T-helper 2 cell treated with Interferon-gamma antibody and Interleukin-4, amounts not matched to agents 5 μg/mL and 100 μg/mL, for 36 hours (primary cell): ENCODE measurements around the gene FCN3.

Experiments used
- DNase-seq: peaks from one replicate; pipeline ENCODE4 v3.0.0; 2021; ENCODE audit warnings: low spot score
- H3K27ac Mint-ChIP-seq: one replicate; pipeline ENCODE4 v1.8.0; 2021; ENCODE audit warnings: mild to moderate bottlenecking, mixed read lengths
- H3K27me3 Mint-ChIP-seq: one replicate; pipeline ENCODE4 v1.8.0; 2021; ENCODE audit warnings: low read depth, mixed read lengths
- H3K36me3 Mint-ChIP-seq: one replicate; pipeline ENCODE4 v1.8.0; 2021; ENCODE audit warnings: low read depth, mixed read lengths
- H3K4me1 Mint-ChIP-seq: one replicate; pipeline ENCODE4 v1.8.0; 2021; ENCODE audit warnings: low read depth, mixed read lengths
- H3K4me3 Mint-ChIP-seq: one replicate; pipeline ENCODE4 v1.8.0; 2022; ENCODE audit warnings: mild to moderate bottlenecking, moderate library complexity, mixed read lengths
- H3K9me3 Mint-ChIP-seq: one replicate; pipeline ENCODE4 v1.8.0; 2021; ENCODE audit warnings: mixed read lengths

FCN3 gene

GRCh38 chr1:27351541-27352107 is 23.0 kb downstream of the FCN3 start:
- H3K27me3 Mint-ChIP-seq, result no peaks in the 10 kb centered on the region
- DNase-seq, result no peak
- no peak overlapping the region for H3K27ac Mint-ChIP-seq
- H3K9me3 Mint-ChIP-seq, result no peaks in the 10 kb centered on the region
- H3K4me1 Mint-ChIP-seq, result peaks cover 6% of the 10 kb centered on the region
- peaks cover 14% of the 10 kb centered on the region for H3K36me3 Mint-ChIP-seq
- H3K4me3 Mint-ChIP-seq, result no peak overlapping the region

- Mint-ChIP-seq H3K4me1 (peaks cover 11% of the 10 kb centered on the region), H3K27ac (no peak overlapping the region), H3K9me3 (no peaks in the 10 kb centered on the region), H3K4me3 (no peak overlapping the region), H3K27me3 (no peaks in the 10 kb centered on the region), H3K36me3 (peaks cover 19% of the 10 kb centered on the region)
- DNase-seq, result no peak
Observed at GRCh38 chr1:27350663-27351540, 23.7 kb downstream of the FCN3 start.

GRCh38 chr1:27349784-27350662 is 24.6 kb downstream of the FCN3 start:
- Mint-ChIP-seq H3K4me3 (no peak overlapping the region), H3K36me3 (peaks cover 21% of the 10 kb centered on the region), H3K27me3 (no peaks in the 10 kb centered on the region), H3K27ac (no peak overlapping the region), H3K4me1 (peaks cover 9% of the 10 kb centered on the region), H3K9me3 (no peaks in the 10 kb centered on the region)
- no peak for DNase-seq

DNA sequence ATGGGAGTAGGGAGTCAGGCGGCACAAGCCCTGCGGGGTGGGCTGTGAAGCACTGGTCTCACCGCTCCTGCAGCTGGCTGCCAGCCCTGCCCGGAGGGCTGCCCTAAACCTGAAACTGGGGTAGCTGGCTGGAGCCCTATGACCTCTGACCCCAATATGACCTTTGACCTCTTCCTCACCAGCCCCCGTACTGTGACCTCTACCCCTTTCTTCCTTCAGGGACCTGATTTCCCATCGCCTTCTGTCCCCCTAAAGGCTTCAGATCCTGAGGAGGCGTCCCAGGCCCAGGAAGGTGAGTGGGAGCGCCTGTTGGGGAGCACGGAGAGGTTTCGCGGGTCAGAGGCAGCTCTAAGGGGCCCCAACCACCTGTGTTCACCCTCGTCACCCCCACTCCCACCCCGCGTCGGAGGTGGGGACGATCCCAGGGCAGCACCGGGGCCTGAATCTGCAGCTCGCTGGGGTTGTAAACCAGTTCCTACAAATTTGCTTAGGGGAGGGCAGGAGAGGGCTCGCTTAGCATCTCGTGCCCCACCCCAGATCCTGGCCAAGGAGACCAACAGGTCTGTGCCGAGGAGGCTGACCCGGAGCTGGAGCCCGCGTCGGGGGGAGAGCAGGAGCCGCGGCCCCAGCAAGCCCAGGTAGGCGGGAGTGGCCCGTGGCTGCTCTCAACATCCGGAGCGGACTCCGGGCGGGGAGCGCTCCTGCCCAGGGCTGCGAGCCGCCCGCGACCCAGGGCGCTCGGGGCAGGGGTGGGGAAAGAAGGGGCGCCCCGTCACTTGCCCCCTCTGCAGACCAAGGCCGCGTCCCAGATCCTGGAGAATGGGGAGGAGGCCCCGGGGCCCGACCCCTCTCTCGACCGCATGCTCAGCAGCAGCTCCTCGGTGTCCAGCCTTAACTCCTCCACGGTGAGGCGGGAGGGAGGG is 25.5 kb downstream of the FCN3 start:
- Mint-ChIP-seq H3K36me3 (peaks cover 25% of the 10 kb centered on the region), H3K27me3 (no peaks in the 10 kb centered on the region), H3K27ac (no peak overlapping the region), H3K9me3 (no peaks in the 10 kb centered on the region), H3K4me3 (peak overlapping the region; percentile 46), H3K4me1 (peaks cover 12% of the 10 kb centered on the region)
- DNase-seq, result peak; percentile 21

- Mint-ChIP-seq H3K9me3 (no peaks in the 10 kb centered on the region), H3K36me3 (peaks cover 33% of the 10 kb centered on the region), H3K4me3 (no peak overlapping the region), H3K4me1 (peaks cover 23% of the 10 kb centered on the region), H3K27me3 (no peaks in the 10 kb centered on the region), H3K27ac (no peak overlapping the region)
- no peak for DNase-seq
Observed at GRCh38 chr1:27346991-27347624, 27.5 kb downstream of the FCN3 start.

DNA sequence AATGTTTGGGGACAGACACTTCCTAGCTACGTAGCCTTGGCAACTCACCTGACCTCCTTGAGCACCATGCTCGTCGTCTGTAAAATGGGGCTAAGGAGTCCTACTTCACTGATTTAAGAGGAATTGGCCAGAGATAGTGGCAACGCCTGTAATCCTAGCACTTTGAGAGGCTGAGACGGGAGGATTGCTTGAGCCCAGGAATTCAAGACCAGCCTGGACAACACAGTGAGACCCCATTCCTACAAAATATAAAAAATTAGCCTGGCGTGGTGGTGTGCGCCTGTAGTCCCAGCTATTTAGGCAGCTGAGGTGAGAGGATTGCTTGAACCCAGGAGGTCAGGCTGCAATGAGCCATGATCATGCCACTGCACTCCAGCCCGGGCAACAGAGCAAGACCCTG is 28.3 kb downstream of the FCN3 start:
- DNase-seq, result no peak
- peak overlapping the region; percentile 59 for H3K4me3 Mint-ChIP-seq
- peaks cover 31% of the 10 kb centered on the region for H3K36me3 Mint-ChIP-seq
- H3K27ac Mint-ChIP-seq, result peak overlapping the region; percentile 52
- H3K4me1 Mint-ChIP-seq, result peaks cover 26% of the 10 kb centered on the region
- H3K27me3 Mint-ChIP-seq, result no peaks in the 10 kb centered on the region
- no peaks in the 10 kb centered on the region for H3K9me3 Mint-ChIP-seq

DNA sequence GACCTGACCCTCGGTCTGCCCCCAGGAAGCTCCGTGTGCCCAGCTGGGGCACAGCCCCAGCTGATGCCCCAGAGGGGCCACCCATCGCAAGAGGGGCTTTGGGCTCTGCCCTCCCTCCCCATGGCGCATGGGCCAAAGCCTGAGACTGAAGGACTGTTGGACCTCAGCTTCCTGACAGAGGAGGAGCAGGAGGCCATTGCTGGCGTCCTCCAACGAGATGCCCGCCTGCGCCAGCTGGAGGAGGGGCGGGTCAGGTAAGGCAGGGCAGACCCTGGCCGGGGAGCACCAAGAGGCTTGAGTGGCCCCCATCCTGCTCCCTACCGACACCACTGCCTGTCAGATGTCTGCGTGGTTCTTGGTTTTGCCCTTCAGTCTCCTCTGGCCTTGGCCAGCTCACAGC is 29.4 kb downstream of the FCN3 start:
- no peaks in the 10 kb centered on the region for H3K9me3 Mint-ChIP-seq
- no peak overlapping the region for H3K27ac Mint-ChIP-seq
- H3K4me1 Mint-ChIP-seq, result peaks cover 32% of the 10 kb centered on the region
- H3K27me3 Mint-ChIP-seq, result no peaks in the 10 kb centered on the region
- DNase-seq, result no peak
- H3K4me3 Mint-ChIP-seq, result peak overlapping the region; percentile 71
- peaks cover 28% of the 10 kb centered on the region for H3K36me3 Mint-ChIP-seq

DNA sequence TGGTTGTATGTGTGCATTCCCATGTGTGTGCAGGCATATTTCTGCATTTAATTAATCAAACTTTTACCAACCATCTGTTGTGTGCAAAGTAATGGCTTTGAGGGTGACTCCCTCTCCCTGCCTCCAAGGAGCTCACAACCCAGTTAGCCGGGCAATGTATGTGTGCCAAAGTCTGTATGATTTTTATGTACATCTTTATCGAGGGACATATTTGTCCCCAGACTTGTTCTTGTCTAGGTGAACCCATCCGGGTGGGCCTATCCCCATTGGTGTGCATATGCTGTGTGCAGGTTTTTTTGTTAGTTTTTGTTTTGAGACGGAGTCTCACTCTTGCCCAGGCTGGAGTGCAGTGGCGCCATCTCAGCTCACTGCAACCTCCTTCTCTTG is 31.0 kb downstream of the FCN3 start:
- Mint-ChIP-seq H3K36me3 (peaks cover 29% of the 10 kb centered on the region), H3K27me3 (no peaks in the 10 kb centered on the region), H3K4me3 (peak overlapping the region; percentile 85), H3K27ac (peak overlapping the region; percentile 86), H3K4me1 (peaks cover 40% of the 10 kb centered on the region), H3K9me3 (no peaks in the 10 kb centered on the region)
- DNase-seq, result no peak

DNA sequence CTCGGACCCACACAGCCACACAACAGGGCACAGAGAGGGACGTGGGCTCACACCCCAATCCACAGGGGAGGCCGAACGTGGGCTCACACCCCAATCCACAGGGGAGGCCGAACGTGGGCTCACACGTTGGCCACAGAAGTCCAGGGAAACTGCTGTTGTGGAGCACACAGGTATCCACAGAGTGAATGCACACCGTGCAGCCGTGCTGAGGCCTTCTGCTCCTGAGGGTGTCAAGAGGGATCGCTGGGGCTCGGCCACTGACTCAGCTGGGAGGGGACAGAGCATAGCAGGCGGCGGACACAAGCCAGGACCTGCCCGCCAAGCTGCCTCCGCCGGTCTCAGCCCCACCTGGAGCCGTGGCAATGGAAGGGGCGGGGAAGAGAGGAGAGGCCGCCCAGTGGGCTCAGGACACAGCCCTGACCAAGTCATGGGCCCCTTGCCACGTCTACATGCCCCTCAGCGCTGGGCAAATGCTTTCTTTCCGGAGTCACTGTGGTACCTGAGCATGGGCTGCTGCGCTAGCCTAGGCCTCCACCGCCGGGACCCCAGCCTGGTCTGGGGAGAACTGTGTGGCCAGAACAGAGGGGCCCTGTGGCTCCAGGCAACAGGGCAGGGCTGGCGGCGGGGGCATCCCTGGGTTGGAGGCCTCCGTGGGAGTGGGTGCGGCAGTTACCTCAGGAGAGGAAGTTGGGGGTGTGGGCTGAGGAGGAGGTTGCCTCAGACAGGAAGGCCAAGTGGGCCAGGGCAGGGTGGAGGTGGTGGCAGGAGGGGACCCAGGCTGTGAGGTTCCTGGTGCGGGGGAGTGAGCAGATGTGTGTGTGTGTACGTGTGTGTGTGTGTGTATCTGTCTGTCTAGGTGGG is 31.6 kb downstream of the FCN3 start:
- H3K27me3 Mint-ChIP-seq, result no peaks in the 10 kb centered on the region
- H3K4me3 Mint-ChIP-seq, result peak overlapping the region; percentile 85
- peaks cover 40% of the 10 kb centered on the region for H3K4me1 Mint-ChIP-seq
- no peaks in the 10 kb centered on the region for H3K9me3 Mint-ChIP-seq
- peak overlapping the region; percentile 86 for H3K27ac Mint-ChIP-seq
- peak; percentile 67 for DNase-seq
- H3K36me3 Mint-ChIP-seq, result peaks cover 29% of the 10 kb centered on the region

DNA sequence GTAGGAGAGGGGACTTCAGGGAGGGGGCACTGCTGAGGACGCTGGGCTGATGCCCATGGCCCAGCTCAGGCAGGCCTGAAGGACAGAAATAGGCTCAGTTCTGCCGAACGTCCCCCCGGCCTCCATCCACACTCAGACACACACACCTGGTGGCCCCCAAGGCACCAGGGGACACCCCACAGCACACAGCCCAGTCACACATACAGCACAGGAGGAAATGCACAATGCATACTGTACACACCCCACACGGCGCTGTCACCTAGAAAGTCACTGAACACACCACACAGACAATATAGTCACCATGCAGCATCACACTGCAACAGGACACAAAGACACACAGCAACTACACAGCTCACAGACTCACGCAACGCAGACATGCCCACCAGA is 32.2 kb downstream of the FCN3 start:
- H3K9me3 Mint-ChIP-seq, result no peaks in the 10 kb centered on the region
- peaks cover 25% of the 10 kb centered on the region for H3K36me3 Mint-ChIP-seq
- H3K4me1 Mint-ChIP-seq, result peaks cover 38% of the 10 kb centered on the region
- peak overlapping the region; percentile 85 for H3K4me3 Mint-ChIP-seq
- no peaks in the 10 kb centered on the region for H3K27me3 Mint-ChIP-seq
- H3K27ac Mint-ChIP-seq, result peak overlapping the region; percentile 86
- peak; percentile 28 for DNase-seq

GRCh38 chr1:27341525-27342252 is 32.9 kb downstream of the FCN3 start, which contains the start of gene SYTL1:
TSS of gene SYTL1 (plus strand) at chr1:27342022. CDS start at chr1:27345335, 3,313 bp downstream.
- peaks cover 23% of the 10 kb centered on the region for H3K36me3 Mint-ChIP-seq

More at GRCh38 chr1:27341525-27342252, 32.9 kb downstream of the FCN3 start, which contains the start of gene SYTL1:
- Mint-ChIP-seq H3K4me3 (peak within 1 kb of the TSS; percentile 85), H3K27me3 (no peaks in the 10 kb centered on the region), H3K9me3 (no peaks in the 10 kb centered on the region), H3K4me1 (peaks cover 36% of the 10 kb centered on the region), H3K27ac (peak within 1 kb of the TSS; percentile 86)
- DNase-seq, result peak; percentile 69
